MG63 (cell line): Measurements from ENCODE around the gene BYSL. TPM values are rescaled to one million over a fixed set of nuclear protein-coding genes. Genes with fewer than 3 reads are reported as not detected.

Experiments used
- total RNA-seq: library from RNA; depleted of rRNA; stranded (reverse); fragments of >200 nt; shearing (Covaris generic); gene quantifications from 2 replicates; pipeline ENCODE4 v1.2.3, GENCODE V29; 2014; ENCODE audit warnings: low replicate concordance; rRNA removed

The BYSL gene
- total RNA-seq, 1 experiment from 2014 or later = 64.8 TPM

Other genes with a start within 250 kb of the BYSL start
- gene TFEB, start 185.9 kb upstream of the BYSL start, total RNA-seq = 4.4 and 5.2 TPM in 2 replicates
- gene PGC, start 174.1 kb upstream of the BYSL start, total RNA-seq = not detected in 2 replicates
- gene FRS3, start 141.6 kb upstream of the BYSL start, total RNA-seq = 0.49 TPM in 1 of 2 replicates, not detected in the other
- gene PRICKLE4, start 140.7 kb upstream of the BYSL start, total RNA-seq = not detected in 2 replicates
- gene TOMM6, start 133.8 kb upstream of the BYSL start, total RNA-seq = 125 and 201 TPM in 2 replicates
- gene USP49, start 26.1 kb upstream of the BYSL start, total RNA-seq = 1.1 and 1.3 TPM in 2 replicates
- gene MED20, start 360 bp upstream of the BYSL start, total RNA-seq = 7.7 and 13.7 TPM in 2 replicates
- 7.5 and 29.8 TPM in 2 replicates for gene CCND3, start 20.3 kb downstream of the BYSL start, total RNA-seq
- 20.8 and 29.5 TPM in 2 replicates for gene TAF8, start 129.0 kb downstream of the BYSL start, total RNA-seq
- gene C6orf132, start 221.1 kb downstream of the BYSL start, total RNA-seq = 0.07 and 0.17 TPM in 2 replicates